Forelimb muscle (tissue), 1 donor: ENCODE data around the gene KCNK1. TPM values are rescaled to one million over a fixed set of nuclear protein-coding genes. Genes with fewer than 3 reads are reported as not detected.
"Not testable (repeated sequence)": the region's sequence is repeated elsewhere in the genome, so short reads cannot be mapped to it uniquely, and the experiment has no call there.

ENCODE experiments used
- DNase-seq: peaks from one replicate; pipeline ENCODE4 v3.0.0-alpha.2; 2013; ENCODE audit warnings: low read depth
- polyA plus RNA-seq: library from polyadenylated mRNA; unstranded; fragments of 120-200 nt; gene quantifications from one replicate; pipeline ENCODE4 v1.2.1, GENCODE V29; 2013; ENCODE audit not compliant: insufficient read length

Gene KCNK1
- polyA plus RNA-seq, 1 donor = 1.3 TPM

DNA sequence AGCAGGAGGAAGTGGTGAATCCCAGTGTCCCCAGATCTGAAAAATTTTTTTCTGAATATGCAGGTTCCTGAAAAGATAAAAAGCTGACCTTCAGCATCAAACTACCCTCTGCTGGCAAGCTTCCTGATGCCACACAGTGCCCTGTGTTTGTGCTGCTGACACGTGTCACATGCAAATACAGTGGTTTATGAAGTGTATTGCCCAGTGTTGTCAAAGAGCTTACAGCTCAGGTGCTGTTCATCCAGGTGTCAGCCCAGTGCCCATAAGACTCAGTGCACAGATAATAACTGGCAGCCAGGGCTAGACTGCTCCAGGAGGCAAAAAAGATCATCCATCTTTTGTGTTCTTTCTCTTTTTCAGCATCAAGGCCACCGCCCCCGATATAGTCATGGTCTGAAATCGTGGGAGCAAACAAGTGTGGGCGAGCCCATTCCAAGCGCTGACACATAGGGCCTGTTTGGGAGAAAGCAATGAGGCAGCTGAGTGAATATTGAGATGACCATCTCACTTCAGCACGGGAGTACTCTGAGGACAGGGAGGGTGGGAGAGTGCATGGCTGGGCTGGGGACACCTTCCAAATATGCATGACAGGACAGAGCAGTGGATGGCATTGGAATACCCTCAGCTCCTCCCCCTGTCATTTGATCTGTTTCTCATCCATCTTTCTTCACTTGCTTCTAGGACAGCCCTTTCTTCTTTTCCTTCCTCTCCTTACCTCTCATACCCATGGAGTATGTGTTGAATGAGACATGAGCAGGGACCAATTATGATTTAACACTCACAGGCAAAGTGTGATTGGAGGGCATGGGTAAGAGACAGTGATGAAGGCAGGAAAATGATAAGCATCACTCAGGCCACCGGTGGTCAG, 6.4 kb upstream of the KCNK1 start:
- no peak for DNase-seq

DNA sequence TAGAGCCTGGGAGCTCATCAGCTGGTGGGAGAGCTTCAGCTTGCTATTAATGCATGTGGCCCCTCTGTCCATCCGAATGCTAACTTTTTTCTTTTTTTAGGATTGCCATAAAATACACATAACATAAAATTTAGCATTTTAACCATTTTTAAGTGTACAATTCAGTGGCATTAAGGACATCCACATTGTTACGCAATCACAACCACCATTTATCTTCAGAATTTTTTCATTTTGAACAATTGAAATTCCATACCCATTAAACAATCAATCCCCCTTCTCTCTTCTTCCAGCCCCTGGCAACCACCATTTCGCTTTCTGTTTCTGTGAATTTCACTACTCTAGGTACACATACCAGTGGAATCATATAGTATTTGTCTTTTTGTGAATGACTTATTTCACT, 4.9 kb upstream of the KCNK1 start:
- no peak for DNase-seq

DNA sequence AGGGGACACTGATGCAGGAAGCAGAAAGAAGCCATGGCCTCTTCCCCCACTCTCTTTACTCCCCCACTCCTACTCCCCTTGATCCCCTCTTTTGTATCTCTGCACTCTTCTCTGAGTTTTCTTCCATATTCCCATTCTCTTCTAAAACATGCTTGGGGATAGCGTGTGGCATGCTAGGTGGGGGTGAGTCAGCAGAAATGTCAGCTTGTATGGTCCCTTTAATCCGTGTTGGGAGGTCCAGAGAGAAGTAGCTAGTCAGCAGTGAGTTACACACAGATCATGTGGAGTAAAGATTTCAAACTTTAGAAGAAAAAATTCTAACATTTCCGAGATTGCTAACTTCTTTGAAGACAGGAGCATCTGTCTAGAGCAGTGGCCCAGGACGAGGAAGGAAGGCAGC, 4.0 kb upstream of the KCNK1 start:
- DNase-seq = no peak

DNA sequence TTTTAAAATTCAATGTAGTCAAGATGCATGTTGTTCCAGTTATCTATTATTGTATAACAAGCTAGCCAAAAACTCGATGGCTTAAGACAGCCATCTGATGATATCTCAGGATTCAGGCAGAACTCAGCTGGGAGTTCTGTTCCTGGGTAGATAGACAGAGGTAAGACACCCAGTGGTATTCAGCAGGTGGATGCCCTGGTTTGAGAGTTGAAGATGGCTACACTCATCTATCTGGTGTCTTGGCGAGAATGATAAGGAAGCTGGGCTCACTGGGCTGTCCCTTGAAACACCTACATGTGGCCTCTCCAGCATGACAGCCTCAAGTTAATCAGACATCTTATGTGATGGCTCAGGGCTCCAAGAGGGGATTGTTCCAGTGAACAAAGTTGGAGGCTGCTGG, 3.3 kb upstream of the KCNK1 start:
- DNase-seq = no peak

DNA sequence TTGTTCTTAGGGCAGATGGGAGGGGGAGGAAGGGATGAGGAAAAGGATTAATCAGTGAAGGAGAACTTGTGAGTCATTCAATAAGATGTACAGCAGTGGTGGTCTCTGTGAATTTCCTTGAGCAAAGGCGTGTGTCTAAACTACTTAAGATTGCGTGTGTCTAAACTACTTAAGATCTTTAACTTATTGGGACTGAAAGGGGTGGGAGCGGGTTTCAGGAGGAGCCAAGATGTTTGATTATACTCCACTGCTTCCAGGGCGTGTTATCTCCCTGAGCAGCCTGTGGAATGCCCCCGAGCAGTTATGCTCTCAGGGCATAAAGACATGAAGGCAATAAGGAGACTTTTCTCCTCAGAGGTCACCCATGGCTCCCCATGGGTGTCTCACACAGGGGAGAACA, 2.5 kb upstream of the KCNK1 start:
- not testable (repeated sequence) for DNase-seq

DNA sequence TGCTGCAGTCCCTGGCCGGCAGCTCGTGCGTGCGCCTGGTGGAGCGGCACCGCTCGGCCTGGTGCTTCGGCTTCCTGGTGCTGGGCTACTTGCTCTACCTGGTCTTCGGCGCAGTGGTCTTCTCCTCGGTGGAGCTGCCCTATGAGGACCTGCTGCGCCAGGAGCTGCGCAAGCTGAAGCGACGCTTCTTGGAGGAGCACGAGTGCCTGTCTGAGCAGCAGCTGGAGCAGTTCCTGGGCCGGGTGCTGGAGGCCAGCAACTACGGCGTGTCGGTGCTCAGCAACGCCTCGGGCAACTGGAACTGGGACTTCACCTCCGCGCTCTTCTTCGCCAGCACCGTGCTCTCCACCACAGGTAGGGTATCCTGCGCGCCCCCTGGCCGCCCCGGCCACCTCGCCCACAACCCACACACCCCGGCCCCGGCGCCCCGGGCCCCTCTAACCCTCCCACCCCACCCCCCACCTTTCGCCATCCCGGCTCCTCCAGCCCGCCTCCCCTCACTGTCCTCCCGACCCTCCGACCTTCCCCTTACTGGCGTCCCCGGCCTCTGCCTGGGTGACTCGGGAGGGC, 352 bp downstream of the KCNK1 start:
- DNase-seq = no peak

DNA sequence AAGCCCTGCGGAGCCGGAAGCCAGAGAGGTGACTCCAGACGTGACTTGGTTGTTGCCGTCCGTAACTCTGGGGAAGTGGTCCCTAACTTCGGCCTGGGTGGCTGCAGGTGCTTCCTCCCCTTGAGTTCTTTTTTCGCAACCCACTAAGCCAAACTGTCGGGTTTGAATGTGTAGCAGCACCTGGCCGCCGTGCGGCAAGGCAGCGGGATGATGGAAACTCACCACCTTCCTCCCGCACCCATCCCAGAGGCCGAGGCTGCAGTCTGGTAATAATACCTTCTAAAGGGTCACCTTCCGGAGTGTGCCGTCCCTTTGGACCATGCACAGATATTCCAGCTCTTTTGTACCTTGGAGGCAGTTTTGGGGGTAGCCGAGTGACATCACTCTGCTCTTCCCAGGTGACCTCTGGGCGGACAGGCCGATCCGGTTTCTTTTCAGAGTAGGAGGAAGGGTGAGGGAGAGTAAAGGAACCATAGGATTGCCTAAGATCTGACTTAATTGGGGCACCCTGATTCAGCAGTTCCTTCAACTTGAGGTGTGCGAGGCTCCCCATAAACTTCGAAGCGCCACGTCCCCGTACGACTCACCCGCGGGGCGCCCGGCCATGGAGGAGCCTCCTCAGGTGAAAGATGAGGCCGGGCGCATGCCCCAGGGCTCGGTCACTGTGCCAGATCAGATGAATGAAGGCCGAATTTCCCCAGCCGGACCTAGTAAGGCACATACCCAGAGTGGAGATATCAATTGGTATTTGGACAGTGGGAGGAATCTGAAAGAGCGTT, 1.0 kb downstream of the KCNK1 start:
- no peak for DNase-seq

DNA sequence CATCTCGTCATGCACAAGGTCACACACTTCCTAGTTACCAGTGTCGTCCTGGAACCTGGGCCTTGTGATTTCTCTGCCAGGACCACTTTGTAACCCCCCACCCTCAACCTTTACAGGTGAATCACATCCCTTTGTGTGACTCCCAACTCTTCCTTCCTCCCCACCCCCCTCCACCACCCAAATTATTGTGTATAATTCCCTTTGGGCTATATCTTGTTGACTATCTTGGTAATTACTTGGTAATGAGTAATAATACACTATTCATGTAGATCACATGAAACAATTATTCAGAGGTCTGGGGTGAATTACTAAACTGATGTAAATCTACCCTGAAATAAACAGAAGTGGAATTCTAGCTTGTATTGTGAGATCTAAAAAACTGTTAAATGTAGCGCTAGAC, 1.7 kb downstream of the KCNK1 start:
- DNase-seq = no peak

DNA sequence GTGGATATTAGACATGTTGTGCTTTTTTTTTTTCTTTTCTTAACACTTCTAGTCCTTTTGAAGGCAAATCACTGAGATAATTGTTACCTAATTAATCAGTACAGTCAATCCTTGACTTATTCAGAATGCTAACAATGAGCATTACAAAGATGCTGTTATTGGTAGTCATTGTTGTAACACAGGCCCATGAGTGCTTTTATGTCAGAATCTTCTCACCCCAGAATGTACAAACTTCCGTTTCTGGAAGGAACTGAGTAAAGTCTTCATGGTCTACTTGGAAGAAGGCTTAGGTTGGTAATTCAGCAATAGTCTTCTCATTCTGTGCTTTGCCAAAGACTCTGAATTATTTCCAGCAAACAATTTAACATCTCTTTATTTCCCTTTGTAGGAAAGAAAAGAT, 3.1 kb downstream of the KCNK1 start:
- no peak for DNase-seq

DNA sequence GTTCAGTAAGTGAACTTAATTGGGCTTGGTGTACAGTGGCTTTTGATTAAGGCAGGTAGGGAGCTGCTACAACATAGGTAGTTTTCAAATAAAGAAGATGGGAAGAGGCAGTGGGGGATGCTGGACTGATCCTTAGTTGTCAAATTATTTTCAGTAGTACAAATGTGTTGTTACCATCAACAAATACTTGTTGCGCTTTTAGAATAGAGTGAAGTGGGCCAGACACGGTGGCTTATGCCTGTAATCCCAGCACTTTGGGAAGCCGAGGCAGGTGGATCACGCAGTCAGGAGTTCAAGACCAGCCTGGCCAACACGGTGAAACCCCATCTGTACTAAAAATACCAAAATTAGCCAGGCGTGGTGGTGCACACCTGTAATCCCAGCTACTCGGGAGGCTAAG, 5.5 kb downstream of the KCNK1 start:
- not testable (repeated sequence) for DNase-seq

DNA sequence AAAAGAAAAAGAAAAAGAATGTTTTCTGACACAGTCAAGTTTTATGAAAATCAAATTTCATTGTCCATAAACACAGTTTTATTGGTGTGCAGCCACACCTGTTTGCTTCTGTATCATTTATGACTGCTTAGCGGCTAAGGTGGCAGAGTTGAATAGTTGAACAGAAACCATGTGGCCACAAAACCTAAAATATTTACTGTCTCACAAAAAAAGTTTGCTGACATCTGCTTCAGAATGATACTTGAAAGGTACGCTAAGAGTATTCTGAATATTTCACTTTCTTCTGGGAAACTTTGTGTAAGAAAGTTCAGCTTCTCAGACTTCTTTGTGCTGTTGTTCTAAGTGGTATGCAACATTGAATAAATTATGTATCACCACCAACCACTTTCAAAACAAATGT, 6.2 kb downstream of the KCNK1 start:
- no peak for DNase-seq

DNA sequence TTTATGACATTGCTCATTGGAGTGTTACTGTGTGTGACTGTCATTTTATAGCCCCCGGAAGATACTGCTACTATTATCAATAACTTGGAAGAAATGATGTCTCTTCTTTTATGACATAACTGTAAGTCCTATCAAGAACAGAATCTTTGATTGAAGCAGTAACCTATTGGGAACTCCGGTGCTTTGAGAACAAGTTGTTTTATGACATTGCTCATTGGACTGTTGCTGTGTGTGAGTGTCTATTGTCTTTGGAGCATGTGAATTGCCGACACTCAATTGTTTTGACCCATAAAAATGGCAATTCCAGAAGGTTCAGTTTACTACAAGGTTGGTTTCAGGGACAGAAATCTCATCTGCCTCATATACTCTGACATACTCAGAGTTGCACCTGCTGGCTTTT, 8.0 kb downstream of the KCNK1 start:
- DNase-seq = no peak

DNA sequence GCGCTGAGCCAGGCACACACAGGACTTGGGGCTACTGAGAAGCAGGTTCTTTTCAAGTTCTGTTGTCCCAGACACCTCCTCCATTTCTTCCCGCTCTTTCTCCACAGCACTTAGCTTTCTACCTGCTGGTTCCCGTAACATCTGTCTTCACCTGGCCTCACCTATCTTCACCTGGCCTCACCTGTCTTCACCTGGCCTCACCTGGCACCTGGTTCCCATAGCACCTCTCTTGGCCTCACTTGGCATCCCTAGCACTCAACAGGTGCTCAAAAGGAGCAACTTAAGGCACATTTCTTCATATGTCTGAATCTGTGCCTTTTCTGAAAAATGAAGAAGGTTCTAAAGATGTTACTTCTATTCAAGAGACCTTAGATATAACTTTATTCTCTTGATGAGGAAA, 10.4 kb downstream of the KCNK1 start:
- DNase-seq = no peak

DNA sequence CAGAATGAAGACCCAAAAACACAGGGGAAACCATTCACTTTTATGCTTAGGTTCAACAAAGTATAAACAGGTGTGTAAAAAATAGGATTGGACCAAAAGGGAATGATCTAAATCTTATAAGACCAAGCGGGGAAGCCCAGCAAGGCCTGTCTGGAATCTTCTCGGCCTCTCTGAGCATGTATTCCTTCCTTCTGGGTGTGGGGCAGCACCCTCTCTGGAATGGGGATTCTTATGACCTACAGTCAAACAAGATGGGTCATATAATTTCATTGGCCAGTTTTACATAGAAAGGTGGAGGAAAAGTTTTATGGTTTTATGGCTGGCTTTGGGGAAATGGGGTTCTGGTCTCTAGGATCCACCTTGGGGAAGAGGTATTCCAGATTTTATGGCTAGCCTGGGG, 11.2 kb downstream of the KCNK1 start:
- DNase-seq = no peak

DNA sequence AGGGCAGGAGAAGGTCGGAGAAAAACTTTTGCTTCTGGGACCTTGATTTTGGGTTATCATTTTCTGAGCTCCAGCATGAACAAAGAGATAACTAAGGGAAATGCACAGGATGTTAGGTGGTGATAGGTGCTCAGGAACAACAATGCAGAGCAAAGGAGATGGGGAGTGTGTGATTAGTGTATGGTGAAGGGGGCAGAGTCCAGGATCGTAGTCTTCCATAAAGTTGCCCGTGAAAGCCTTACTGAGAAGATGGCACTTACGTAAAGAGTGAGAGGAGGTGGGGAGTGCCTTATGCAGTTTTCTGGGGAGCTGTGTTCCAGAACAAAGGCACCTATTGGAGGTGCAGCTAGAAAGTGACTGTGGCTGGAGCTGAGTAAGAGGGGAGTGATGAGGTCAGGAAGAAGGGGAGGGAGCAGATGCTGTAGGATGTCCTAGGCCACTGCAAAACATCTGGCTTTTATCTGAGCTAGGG, 11.6 kb downstream of the KCNK1 start:
- no peak for DNase-seq

DNA sequence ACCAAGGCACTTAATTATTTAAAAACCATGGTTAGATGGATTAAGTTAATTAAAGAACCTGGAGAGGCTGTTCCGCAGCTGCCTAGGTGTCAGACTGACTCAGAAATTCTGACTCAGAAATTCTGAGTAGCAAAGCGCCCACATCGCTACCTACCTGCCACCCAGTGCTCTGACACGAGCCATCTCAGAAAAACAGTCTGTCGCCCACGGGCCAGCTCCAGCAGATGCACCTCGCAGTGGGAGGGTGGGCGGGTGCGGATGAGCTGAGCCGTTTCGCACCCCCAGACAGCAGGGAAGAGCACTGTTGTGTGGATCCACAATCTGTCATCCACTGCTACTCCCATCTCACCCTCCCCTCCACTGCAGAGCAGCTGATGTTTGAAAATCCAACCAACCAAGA, 13.5 kb downstream of the KCNK1 start:
- no peak for DNase-seq

DNA sequence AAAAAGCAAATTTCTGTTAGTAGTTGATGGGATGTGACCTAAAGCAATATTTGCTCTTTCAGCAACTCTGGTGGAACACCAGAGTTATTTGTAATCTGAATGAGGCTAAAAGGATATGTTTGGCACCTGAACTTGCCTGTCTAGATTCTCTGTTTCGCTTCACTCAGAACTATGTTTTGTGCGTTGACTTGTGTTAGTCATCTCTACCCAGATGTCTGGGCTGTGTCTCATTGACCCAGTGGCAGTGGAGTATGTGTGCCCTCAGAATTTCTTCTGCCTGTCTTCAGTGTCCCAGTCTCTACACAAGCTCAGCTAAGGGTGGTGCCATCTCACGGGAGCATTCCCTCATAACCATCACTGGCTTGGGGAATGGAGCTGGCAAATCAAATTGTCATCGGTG, 13.9 kb downstream of the KCNK1 start:
- DNase-seq = no peak

DNA sequence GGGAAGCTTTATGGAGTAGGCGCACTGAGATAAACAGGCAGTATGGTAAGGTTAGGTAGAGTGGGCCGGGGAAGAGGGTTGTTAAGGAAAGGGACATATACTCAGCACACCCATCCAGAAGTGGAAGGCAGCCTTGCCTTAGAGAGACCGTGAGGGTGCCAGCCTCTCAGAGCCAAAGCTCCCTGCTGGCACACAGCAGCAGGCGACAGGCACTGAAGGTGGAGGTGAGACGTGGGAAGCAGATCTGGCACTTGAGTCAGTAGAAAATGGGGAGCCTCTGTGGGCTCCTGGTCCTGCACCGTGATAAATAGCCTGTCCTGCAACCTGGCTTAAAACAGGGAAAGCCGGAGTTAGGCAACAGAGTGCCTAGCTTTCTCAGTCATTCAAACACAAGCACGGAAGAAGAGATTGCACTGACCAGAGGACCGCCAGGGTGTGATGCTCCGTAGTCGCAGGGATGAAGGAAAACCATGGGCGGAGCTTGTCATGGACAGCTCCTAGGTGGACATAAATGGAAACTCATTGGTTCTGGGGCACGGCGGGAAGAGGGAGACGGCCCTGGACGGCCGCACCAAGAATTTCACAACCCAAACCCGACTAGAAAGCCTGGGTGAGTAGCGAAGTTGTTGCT, 15.5 kb downstream of the KCNK1 start:
- no peak for DNase-seq

DNA sequence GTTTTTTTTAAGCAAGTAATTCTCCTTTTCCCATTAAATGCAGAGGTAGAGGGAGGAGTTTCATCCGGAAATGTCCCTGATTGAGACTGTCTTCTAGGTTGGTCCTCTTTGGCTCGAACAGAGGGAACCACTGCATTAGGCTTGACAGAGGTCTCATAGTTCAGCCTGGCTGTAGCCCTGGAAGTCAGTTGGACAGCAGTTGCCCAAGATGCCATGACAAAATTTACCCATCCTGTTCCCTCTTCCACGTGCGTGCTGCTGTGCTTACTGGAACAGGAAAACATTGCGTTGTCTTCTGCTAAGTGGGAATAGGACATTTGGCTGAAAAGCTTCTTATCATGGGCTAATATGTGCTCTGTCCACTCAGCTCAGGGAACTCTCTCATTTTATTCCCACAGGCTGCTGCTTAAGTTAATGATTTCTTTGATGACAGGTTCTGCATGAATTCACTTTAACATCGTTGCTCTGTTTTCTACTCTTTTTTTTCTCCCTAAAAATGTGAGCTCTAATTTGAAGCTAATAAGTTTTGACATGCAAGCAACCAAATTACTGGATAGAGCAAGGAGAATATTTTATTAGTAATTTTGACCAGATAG, 18.0 kb downstream of the KCNK1 start:
- no peak for DNase-seq

DNA sequence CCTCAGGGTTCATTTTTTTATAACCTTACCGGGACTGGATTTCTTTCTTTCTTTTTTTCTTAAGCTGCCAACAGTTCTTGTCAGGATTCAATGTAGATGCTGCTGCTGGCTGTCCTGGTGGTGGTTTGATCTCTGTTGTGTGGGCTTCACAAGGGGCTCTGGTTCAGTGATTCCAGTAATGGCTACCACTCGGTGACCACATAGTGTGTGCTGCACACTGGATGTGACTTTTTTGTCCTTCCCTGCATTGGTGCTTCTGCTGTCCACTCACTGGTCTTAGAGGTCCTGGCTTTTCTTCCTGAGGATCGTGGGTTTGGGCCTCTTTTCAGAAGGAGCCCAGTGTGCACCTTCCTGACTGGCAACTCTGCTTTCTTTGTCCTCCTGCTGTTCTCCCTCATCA, 18.5 kb downstream of the KCNK1 start:
- no peak for DNase-seq

DNA sequence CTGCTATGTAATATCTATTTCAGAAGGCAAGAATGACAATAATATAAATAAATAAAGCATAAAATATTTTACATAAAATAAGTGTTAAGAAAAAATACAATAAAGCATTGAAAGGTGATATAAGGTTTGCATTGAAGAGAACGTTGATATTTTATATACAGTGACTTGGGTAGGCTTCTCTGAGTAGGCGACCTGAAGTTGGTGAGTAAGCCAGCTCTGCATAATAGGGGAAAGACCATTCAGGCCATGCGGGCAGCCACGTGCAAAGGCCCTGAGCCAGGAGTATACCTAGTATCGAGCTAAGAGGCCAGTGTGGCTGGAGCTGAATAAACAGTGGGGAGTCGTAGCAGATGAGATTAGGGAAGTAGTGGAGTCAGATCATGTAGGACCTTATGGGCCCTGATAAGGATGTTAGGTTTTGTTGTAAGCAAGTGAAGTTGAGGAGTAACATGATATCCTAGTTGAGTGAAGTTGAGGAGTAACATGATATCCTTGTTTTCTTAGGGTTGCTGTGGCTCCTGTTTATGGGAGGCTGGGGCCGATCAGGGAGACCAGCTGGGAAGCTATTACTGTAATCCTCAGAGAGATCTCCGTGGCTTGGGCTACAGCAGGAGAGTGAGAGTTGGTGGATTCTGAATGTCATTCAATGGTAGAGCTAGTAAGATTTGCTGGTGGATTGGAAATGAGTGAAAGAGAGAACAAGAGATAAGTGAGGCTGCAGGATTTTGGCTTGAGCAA, 22.0 kb downstream of the KCNK1 start:
- no peak for DNase-seq
